Subcutaneous adipose tissue (tissue), 4 donors: ENCODE measurements around the gene MYO1C. TPM values are rescaled to one million over a fixed set of nuclear protein-coding genes. Genes with fewer than 3 reads are reported as not detected.

ENCODE experiments used
- total RNA-seq, 4 donors: library from RNA; depleted of rRNA; stranded (reverse); fragments of >200 nt; gene quantifications; one replicate each; pipeline ENCODE4 v1.1.0, GENCODE V29; 2016
- TF ChIP-seq, protein P1 (sequence below): fragments of 450-650 bp; IDR thresholded peaks from one replicate; pipeline ENCODE4 v1.5.1; 2016; ENCODE audit warnings: low read depth, mild to moderate bottlenecking, control low read depth, antibody characterized with exemption, moderate library complexity

Gene MYO1C
- total RNA-seq, 4 donors from 2014 or later, result 197 to 575 (median 261) TPM

DNA sequence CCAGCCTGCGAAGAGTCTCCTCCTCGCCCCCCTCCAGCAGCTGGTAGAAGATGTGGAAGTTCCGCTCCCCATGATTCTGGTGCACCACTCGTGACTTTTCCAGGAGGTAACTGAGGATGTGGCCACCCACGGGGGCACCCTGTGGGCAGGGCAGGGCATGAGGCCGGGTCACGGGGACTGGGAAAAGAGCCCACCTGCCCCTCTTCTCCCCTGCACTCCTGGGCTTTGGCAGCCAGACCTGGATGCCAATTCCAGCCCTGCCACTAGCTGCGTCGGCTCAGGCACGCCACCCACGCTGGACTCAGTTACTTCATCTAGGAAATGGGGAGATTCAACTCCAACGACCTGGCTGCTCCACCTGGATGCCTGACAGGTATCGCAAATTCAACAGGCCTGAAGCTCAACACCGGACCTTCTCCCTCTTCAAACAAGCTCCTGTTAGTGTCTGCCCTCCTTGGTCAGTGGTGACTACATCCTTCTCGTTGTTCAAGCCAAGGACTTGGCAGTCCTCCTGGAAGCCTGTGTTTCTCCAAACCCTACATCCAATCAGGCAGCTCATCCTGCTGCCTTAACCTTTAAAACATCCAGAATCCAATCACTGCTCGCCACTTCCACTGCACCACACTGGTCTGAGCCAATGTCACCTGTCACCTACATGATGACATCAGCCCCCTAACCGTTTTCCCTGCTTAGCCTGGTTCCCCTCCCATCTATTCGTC lies 11.6 kb downstream of the MYO1C start:
- TF ChIP-seq, protein P1, sequence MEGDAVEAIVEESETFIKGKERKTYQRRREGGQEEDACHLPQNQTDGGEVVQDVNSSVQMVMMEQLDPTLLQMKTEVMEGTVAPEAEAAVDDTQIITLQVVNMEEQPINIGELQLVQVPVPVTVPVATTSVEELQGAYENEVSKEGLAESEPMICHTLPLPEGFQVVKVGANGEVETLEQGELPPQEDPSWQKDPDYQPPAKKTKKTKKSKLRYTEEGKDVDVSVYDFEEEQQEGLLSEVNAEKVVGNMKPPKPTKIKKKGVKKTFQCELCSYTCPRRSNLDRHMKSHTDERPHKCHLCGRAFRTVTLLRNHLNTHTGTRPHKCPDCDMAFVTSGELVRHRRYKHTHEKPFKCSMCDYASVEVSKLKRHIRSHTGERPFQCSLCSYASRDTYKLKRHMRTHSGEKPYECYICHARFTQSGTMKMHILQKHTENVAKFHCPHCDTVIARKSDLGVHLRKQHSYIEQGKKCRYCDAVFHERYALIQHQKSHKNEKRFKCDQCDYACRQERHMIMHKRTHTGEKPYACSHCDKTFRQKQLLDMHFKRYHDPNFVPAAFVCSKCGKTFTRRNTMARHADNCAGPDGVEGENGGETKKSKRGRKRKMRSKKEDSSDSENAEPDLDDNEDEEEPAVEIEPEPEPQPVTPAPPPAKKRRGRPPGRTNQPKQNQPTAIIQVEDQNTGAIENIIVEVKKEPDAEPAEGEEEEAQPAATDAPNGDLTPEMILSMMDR, result no peak

DNA sequence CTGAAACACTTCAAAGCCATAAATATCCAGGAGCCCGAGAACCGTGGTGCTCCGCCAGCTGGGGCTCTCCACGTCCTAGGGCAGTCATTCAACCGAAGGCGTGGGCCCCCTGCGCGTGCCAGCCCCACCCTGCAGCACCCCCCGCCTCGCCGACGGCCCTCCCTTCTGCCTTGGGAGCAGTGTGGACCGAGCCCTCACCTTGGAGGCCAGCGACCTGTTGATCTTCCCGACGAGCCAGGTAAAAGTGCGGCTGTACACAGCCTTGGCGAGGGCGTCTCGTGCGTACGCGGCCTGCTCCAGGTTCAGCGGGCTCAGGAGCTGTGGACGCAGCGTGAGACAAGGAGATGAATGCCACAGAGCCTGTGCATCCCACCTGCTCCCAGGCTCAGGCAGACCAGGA lies 14.1 kb downstream of the MYO1C start:
- TF ChIP-seq, protein P1, result no peak

DNA sequence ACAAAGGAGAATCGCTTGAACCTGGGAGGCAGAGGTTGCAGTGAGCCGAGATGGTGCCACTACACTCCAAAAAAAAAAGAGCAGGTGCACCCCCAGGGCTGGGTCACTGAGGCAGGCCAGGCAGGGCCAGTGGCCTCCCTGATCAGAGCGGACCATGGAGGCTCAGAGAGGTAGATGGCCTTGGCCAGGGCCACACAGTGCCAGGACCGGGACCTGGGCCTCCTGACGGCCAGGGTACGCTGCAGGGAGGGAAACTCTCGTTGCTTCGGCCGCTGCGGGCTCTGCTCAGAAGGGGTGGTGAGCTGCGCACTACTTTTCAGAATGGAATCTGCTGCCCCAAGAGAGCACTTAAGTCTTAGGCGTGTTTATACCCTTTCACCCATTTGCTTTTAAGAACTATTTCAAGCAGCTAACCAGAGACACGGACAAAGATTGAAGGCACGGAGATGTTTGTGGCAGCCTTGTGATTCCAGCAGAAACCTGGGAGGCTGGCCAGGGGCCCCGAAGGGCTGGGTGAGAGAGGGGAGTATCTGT lies 17.1 kb downstream of the MYO1C start:
- TF ChIP-seq, protein P1, result no peak

GRCh38 chr17:1474402-1475189 lies 17.9 kb downstream of the MYO1C start:
- TF ChIP-seq, protein P1, result no peak

GRCh38 chr17:1473841-1474240 lies 18.6 kb downstream of the MYO1C start:
- TF ChIP-seq, protein P1, result no peak

DNA sequence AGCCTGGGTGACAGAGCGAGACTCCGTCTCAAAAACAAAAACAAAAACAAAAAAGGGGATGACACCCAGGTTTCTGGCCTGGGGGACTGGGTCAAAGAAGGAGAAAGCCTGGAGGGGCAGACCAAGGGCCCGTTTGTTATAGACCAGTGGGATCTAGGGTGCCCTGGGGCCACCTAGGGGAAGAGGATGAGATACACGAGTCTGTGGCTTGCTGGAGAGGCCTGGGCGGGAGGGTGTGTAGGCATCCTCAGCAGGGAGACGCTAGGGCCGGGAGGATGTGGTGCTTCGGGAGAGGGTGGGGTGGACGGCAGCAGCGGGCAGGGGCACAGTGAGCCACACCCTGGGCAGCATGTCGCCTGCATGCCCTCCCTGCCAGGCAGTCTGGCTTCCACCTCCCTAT lies 19.3 kb downstream of the MYO1C start:
- TF ChIP-seq, protein P1, result no peak
